ENCODE results near the gene CYP1A1. TPM values are rescaled to one million over a fixed set of nuclear protein-coding genes. Genes with fewer than 3 reads are reported as not detected.

CYP1A1 gene
- total RNA-seq, 1 donor, result not detected

DNA sequence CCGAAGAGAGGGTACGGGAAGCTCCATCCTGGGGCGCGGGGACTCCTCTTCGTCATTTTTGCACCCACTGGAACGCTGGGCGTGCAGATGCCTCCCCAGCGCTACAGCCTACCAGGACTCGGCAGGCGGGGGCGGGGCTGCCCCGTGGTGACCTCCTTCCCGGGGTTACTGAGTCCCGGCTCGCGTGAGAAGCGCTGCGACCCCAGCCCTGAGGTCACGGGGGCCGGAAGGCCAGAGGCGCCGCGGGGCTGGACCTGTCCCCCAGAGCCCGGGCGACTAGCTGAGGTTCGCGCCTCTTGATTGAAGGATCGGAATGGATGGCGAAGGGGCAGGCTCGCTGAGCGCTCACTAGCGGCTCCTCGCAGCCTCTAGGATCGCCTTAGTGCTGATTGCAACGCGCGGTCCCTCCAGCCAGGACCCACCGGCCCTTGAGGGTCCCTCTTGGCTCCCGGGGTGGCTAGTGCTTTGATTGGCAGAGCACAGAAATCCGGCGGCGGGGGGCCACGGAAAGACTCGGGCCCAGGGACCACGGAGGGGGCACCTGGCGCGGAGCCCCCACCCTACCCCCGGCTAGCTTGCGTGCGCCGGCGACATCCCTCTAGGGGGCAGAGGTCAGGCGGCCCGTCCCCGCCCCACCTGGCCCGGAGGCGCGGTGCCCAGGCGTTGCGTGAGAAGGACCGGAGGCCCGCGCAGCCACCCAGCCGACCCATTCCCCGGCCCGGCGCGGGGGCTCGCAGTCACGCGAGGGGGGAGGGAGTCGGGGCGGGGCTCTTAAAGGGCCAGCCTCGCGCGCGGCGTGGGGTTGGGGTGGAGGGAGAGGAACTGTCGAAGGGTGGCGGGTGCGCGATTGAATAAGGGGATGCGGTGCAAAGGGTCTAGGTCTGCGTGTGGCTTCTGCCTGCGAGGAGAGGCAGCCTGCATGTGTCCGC is 781 bp upstream of the CYP1A1 start:
- H3K4me1 ChIP-seq (ENCODE audit: insufficient read depth, low read length), result peaks cover 15% of the 10 kb centered on the region
- H3K4me3 ChIP-seq (ENCODE audit: low read length), result peak overlapping the region; percentile 39
- H3K27me3 ChIP-seq (ENCODE audit: insufficient read depth, low read length), result peaks cover 27% of the 10 kb centered on the region
- no peaks in the 10 kb centered on the region for H3K9me3 ChIP-seq (ENCODE audit: low read depth, low read length)

- Histone ChIP-seq H3K4me3 (ENCODE audit: low read length) (no peak overlapping the region), H3K9me3 (ENCODE audit: low read depth, low read length) (no peaks in the 10 kb centered on the region), H3K4me1 (ENCODE audit: insufficient read depth, low read length) (peaks cover 15% of the 10 kb centered on the region), H3K27me3 (ENCODE audit: insufficient read depth, low read length) (peaks cover 27% of the 10 kb centered on the region)
Observed at GRCh38 chr15:74724570-74725224, 631 bp downstream of the CYP1A1 start.

- Histone ChIP-seq H3K4me3 (ENCODE audit: low read length) (no peak overlapping the region), H3K4me1 (ENCODE audit: insufficient read depth, low read length) (peaks cover 15% of the 10 kb centered on the region), H3K27me3 (ENCODE audit: insufficient read depth, low read length) (peaks cover 27% of the 10 kb centered on the region), H3K9me3 (ENCODE audit: low read depth, low read length) (no peaks in the 10 kb centered on the region)
Observed at GRCh38 chr15:74723754-74724334, 1.5 kb downstream of the CYP1A1 start.

DNA sequence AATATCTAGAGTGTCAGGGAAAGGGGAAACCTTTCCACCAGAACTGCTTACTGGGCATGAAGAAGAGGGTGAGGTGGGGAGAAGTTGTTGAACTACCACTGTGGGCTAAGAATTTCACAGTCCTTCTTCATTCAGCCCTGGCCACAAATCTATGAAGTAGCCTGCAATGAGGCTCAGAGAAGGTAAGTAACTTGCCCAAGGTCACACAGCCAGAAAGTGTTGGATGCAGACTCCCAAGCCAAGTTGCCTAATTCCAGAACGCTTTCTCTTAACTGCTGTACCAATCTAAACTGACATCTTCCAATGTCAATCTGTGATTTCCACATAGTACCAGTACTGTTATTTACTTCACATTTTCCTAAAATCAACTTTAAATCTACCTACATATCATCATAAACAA is 2.1 kb downstream of the CYP1A1 start:
- Histone ChIP-seq H3K27me3 (ENCODE audit: insufficient read depth, low read length) (peaks cover 27% of the 10 kb centered on the region), H3K4me3 (ENCODE audit: low read length) (no peak overlapping the region), H3K9me3 (ENCODE audit: low read depth, low read length) (no peaks in the 10 kb centered on the region)

DNA sequence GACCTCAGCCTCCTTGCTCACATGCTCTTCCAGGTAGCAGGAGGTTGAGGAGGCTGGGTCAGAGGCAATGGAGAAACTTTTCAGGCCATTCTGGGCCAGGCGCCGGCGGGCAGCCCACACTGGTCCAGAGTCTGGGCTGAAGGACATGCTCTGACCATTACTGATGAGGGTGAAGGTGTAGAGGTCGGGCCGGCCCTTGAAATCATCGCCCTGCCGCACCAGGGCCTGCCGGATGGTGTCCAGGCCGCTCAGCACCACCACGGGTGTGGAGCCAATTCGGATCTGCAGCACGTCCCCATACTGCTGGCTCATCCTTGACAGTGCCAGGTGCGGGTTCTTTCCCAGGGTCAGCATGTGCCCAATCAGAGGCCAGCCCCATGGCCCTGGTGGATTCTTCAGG is 2.7 kb downstream of the CYP1A1 start:
- H3K9me3 ChIP-seq (ENCODE audit: low read depth, low read length), result no peaks in the 10 kb centered on the region
- no peak overlapping the region for H3K4me3 ChIP-seq (ENCODE audit: low read length)

More for the DNA sequence above, 2.1 kb downstream of the CYP1A1 start:
- peaks cover 15% of the 10 kb centered on the region for H3K4me1 ChIP-seq (ENCODE audit: insufficient read depth, low read length)

GRCh38 chr15:74716651-74717050 is 8.7 kb downstream of the CYP1A1 start:
- H3K9me3 ChIP-seq (ENCODE audit: low read depth, low read length), result no peaks in the 10 kb centered on the region
- H3K4me1 ChIP-seq (ENCODE audit: insufficient read depth, low read length), result peaks cover 18% of the 10 kb centered on the region
- no peaks in the 10 kb centered on the region for H3K27me3 ChIP-seq (ENCODE audit: insufficient read depth, low read length)
- H3K4me3 ChIP-seq (ENCODE audit: low read length), result no peak overlapping the region

More for the DNA sequence above, 2.7 kb downstream of the CYP1A1 start:
- Histone ChIP-seq H3K4me1 (ENCODE audit: insufficient read depth, low read length) (peaks cover 15% of the 10 kb centered on the region), H3K27me3 (ENCODE audit: insufficient read depth, low read length) (peaks cover 23% of the 10 kb centered on the region)

GRCh38 chr15:74712311-74712710 is 13.0 kb downstream of the CYP1A1 start:
- no peak overlapping the region for H3K4me3 ChIP-seq (ENCODE audit: low read length)
- no peaks in the 10 kb centered on the region for H3K27me3 ChIP-seq (ENCODE audit: insufficient read depth, low read length)
- H3K4me1 ChIP-seq (ENCODE audit: insufficient read depth, low read length), result peaks cover 52% of the 10 kb centered on the region
- no peaks in the 10 kb centered on the region for H3K9me3 ChIP-seq (ENCODE audit: low read depth, low read length)

DNA sequence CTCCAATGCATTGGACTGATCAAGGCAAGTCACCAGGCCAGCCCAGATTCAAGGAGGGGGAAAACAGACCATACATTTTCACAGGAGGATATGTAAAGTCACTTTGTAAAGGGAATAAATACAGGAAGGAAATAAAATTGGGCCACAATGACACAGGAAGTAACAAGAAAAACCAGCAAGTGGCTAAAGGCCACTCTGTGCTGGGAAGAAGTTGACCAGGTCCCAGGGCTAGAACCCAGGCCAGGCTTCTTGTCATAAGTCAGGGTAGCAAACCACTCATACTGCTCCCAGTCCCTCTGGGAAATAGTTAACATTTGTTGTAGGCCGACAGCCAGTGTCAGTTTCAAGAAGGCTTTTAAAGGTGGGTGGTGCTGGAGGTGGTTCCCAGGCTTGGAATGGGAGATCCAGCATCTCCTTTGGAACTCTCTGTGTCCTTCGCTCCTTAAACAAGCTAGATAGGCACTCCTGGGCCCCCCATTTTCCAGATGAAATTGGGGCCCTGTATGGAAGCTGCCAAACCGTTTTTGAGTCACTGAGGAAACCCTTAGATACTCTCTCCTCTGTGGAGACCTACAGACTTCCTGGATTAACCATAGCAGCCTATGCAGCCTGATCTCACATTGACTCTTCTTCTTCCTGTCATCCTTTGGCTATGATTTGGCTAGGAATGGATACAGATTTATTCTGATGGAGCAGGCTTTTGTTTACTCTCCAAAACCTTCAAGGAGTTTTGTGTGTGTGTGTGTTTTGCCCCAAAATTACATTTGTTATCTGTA is 14.8 kb downstream of the CYP1A1 start:
- peaks cover 45% of the 10 kb centered on the region for H3K4me1 ChIP-seq (ENCODE audit: insufficient read depth, low read length)
- H3K27me3 ChIP-seq (ENCODE audit: insufficient read depth, low read length), result peaks cover 6% of the 10 kb centered on the region
- no peak overlapping the region for H3K4me3 ChIP-seq (ENCODE audit: low read length)
- H3K9me3 ChIP-seq (ENCODE audit: low read depth, low read length), result no peaks in the 10 kb centered on the region

- peaks cover 6% of the 10 kb centered on the region for H3K27me3 ChIP-seq (ENCODE audit: insufficient read depth, low read length)
- no peak overlapping the region for H3K4me3 ChIP-seq (ENCODE audit: low read length)
- peaks cover 45% of the 10 kb centered on the region for H3K4me1 ChIP-seq (ENCODE audit: insufficient read depth, low read length)
- no peaks in the 10 kb centered on the region for H3K9me3 ChIP-seq (ENCODE audit: low read depth, low read length)
Observed at GRCh38 chr15:74709892-74710291, 15.4 kb downstream of the CYP1A1 start.

GRCh38 chr15:74709011-74709410 is 16.3 kb downstream of the CYP1A1 start:
- Histone ChIP-seq H3K9me3 (ENCODE audit: low read depth, low read length) (no peaks in the 10 kb centered on the region), H3K4me1 (ENCODE audit: insufficient read depth, low read length) (peaks cover 45% of the 10 kb centered on the region), H3K4me3 (ENCODE audit: low read length) (no peak overlapping the region), H3K27me3 (ENCODE audit: insufficient read depth, low read length) (peaks cover 6% of the 10 kb centered on the region)

- Histone ChIP-seq H3K4me1 (ENCODE audit: insufficient read depth, low read length) (peaks cover 17% of the 10 kb centered on the region), H3K27me3 (ENCODE audit: insufficient read depth, low read length) (no peaks in the 10 kb centered on the region), H3K9me3 (ENCODE audit: low read depth, low read length) (no peaks in the 10 kb centered on the region), H3K4me3 (ENCODE audit: low read length) (no peak overlapping the region)
Observed at GRCh38 chr15:74696808-74697207, 28.5 kb downstream of the CYP1A1 start.

GRCh38 chr15:74696398-74696729 is 29.0 kb downstream of the CYP1A1 start:
- H3K9me3 ChIP-seq (ENCODE audit: low read depth, low read length), result no peaks in the 10 kb centered on the region
- peak overlapping the region; percentile 89 for H3K4me3 ChIP-seq (ENCODE audit: low read length)
- no peaks in the 10 kb centered on the region for H3K27me3 ChIP-seq (ENCODE audit: insufficient read depth, low read length)
- peaks cover 17% of the 10 kb centered on the region for H3K4me1 ChIP-seq (ENCODE audit: insufficient read depth, low read length)

- H3K9me3 ChIP-seq (ENCODE audit: low read depth, low read length), result no peaks in the 10 kb centered on the region
- H3K4me1 ChIP-seq (ENCODE audit: insufficient read depth, low read length), result peaks cover 17% of the 10 kb centered on the region
- H3K27me3 ChIP-seq (ENCODE audit: insufficient read depth, low read length), result no peaks in the 10 kb centered on the region
- H3K4me3 ChIP-seq (ENCODE audit: low read length), result peak within 1 kb of the TSS; percentile 89
Observed at GRCh38 chr15:74695597-74696397, 29.5 kb downstream of the CYP1A1 start, which contains the start of gene EDC3. Gene EDC3, minus strand, starts transcription at chr15:74696024. Its CDS starts 20,900 bp downstream, at chr15:74675124.

- Histone ChIP-seq H3K4me1 (ENCODE audit: insufficient read depth, low read length) (peaks cover 17% of the 10 kb centered on the region), H3K4me3 (ENCODE audit: low read length) (no peak overlapping the region), H3K27me3 (ENCODE audit: insufficient read depth, low read length) (no peaks in the 10 kb centered on the region), H3K9me3 (ENCODE audit: low read depth, low read length) (no peaks in the 10 kb centered on the region)
Observed at GRCh38 chr15:74692327-74692726, 33.0 kb downstream of the CYP1A1 start.
